Trophoblast cell (in vitro differentiated cells and primary cell): ENCODE data around the gene HHAT.
A peak's percentile ranks its signal among the peaks of the same experiment; 100 is the strongest.

ENCODE experiments used
- DNase-seq, 2 donors: peaks; one replicate each; pipeline ENCODE4 v3.0.0-alpha.2; 2016
- H2AFZ ChIP-seq: 2 replicates; pipeline ENCODE4 v1.6.1; 2013; ENCODE audit warnings: low read length, moderate library complexity, mild to moderate bottlenecking; ENCODE audit not compliant: insufficient read depth, poor library complexity
- H2AK5ac ChIP-seq: 2 replicates; pipeline ENCODE4 v1.6.1; 2013; ENCODE audit warnings: mild to moderate bottlenecking, low read length
- H2BK120ac ChIP-seq: 2 replicates; pipeline ENCODE4 v1.6.1; 2013; ENCODE audit warnings: low read length, mild to moderate bottlenecking, moderate library complexity; ENCODE audit not compliant: insufficient read depth, poor library complexity
- H2BK12ac ChIP-seq: 2 replicates; pipeline ENCODE4 v1.6.1; 2013; ENCODE audit warnings: mild to moderate bottlenecking, low read length, moderate library complexity
- H2BK5ac ChIP-seq: 2 replicates; pipeline ENCODE4 v1.6.1; 2013; ENCODE audit warnings: low read length, low read depth, moderate library complexity, mild to moderate bottlenecking; ENCODE audit not compliant: poor library complexity
- H3K14ac ChIP-seq: 2 replicates; pipeline ENCODE4 v1.6.1; 2013; ENCODE audit warnings: mild to moderate bottlenecking, low read length
- H3K18ac ChIP-seq: 2 replicates; pipeline ENCODE4 v1.6.1; 2013; ENCODE audit warnings: mild to moderate bottlenecking, low read length
- H3K23ac ChIP-seq: 2 replicates; pipeline ENCODE4 v1.6.1; 2013; ENCODE audit warnings: low read length
- H3K27ac ChIP-seq: 2 replicates; pipeline ENCODE4 v1.5.1; 2013; ENCODE audit warnings: low read depth, mild to moderate bottlenecking, inconsistent platforms, low read length, moderate library complexity
- H3K27me3 ChIP-seq: 2 replicates; pipeline ENCODE4 v1.6.1; 2013; ENCODE audit warnings: inconsistent platforms, mild to moderate bottlenecking, low read length, moderate library complexity; ENCODE audit not compliant: insufficient read depth
- H3K36me3 ChIP-seq, 2 experiments: 1 replicate in 1 of 2; 2 replicates in 1 of 2; pipeline ENCODE4 v1.6.1; 2013; ENCODE audit warnings: low read length in 2 of 2, mild to moderate bottlenecking in 2 of 2, moderate library complexity in 1 of 2; ENCODE audit not compliant: insufficient read depth in 2 of 2, control insufficient read depth in 1 of 2
- H3K4ac ChIP-seq: 2 replicates; pipeline ENCODE4 v1.6.1; 2013; ENCODE audit warnings: low read depth, mild to moderate bottlenecking, low read length, moderate library complexity
- H3K4me1 ChIP-seq, 2 experiments: 1 replicate in 1 of 2; 2 replicates in 1 of 2; pipeline ENCODE4 v1.6.1; 2013; ENCODE audit warnings: low read length in 2 of 2, mild to moderate bottlenecking in 2 of 2, moderate library complexity in 1 of 2; ENCODE audit not compliant: insufficient read depth in 2 of 2, control insufficient read depth in 1 of 2
- H3K4me2 ChIP-seq: 2 replicates; pipeline ENCODE4 v1.6.1; 2013; ENCODE audit warnings: inconsistent platforms, mild to moderate bottlenecking, low read length, moderate library complexity
- H3K4me3 ChIP-seq: 2 replicates; pipeline ENCODE4 v1.5.1; 2013; ENCODE audit warnings: mild to moderate bottlenecking, low read depth, low read length, inconsistent platforms
- H3K79me1 ChIP-seq: one replicate; pipeline ENCODE4 v1.6.1; 2013; ENCODE audit warnings: low read length
- H3K79me2 ChIP-seq: 2 replicates; pipeline ENCODE4 v1.6.1; 2013; ENCODE audit warnings: low read length, mild to moderate bottlenecking; ENCODE audit not compliant: control insufficient read depth, insufficient read depth, poor library complexity
- H3K9ac ChIP-seq: 2 replicates; pipeline ENCODE4 v1.6.1; 2013; ENCODE audit warnings: mild to moderate bottlenecking, low read length
- H3K9me3 ChIP-seq: 2 replicates; pipeline ENCODE4 v1.6.1; 2013; ENCODE audit warnings: low read depth, mild to moderate bottlenecking, control low read depth, inconsistent platforms, low read length; ENCODE audit not compliant: insufficient read depth
- H4K12ac ChIP-seq: 2 replicates; pipeline ENCODE4 v1.6.1; 2013; ENCODE audit warnings: low read depth, mild to moderate bottlenecking, low read length, moderate library complexity
- H4K8ac ChIP-seq: 2 replicates; pipeline ENCODE4 v1.6.1; 2013; ENCODE audit warnings: low read depth, mild to moderate bottlenecking, low read length, moderate library complexity
- H4K91ac ChIP-seq: one replicate; pipeline ENCODE4 v1.6.1; 2013; ENCODE audit warnings: low read depth, mild to moderate bottlenecking, low read length, moderate library complexity
- WGBS: extraction: QIAGEN DNeasy Blood & Tissue Kit; methylation state at CpG from one replicate; pipeline ENCODE4 v1.1.7; 2013; ENCODE audit warnings: missing lambda C conversion rate; ENCODE audit not compliant: insufficient read length, insufficient coverage; ENCODE audit errors: extremely low coverage; 5-methylcytosine and 5-hydroxymethylcytosine counted together

HHAT gene

DNA sequence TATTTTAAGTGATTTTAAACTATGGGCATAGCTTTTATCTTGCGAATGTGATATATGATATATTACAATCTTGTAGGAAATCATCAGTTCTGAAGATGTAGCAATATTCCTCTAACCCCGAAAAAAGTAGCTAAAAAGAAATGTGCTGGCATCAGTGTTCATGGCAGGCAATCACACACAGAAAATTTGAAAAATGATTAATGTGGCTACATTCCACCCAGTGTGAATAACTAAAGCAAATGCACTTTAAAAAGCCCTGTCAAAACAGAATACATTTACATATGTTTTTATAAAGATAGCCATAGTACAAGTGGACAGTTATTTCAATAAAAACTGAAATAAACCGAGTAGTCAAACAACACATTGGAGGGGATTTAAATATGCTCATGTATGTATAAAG is 260.2 kb downstream of the HHAT start:
- Histone ChIP-seq H3K4me3 (no peak overlapping the region), H3K79me2 (no peaks in the 10 kb centered on the region)

GRCh38 chr1:210591214-210591613 is 262.5 kb downstream of the HHAT start:
- Histone ChIP-seq H3K9me3 (peaks cover 5% of the 10 kb centered on the region), H3K23ac (no peak overlapping the region), H3K4ac (no peak overlapping the region), H2BK120ac (no peak overlapping the region), H3K27me3 (no peaks in the 10 kb centered on the region), H3K27ac (no peak overlapping the region), H4K91ac (no peak overlapping the region), H4K12ac (no peak overlapping the region), H2BK5ac (no peak overlapping the region), H2AFZ (no peak overlapping the region), H4K8ac (no peak overlapping the region), H2BK12ac (no peak overlapping the region), H3K79me2 (no peaks in the 10 kb centered on the region), H2AK5ac (no peak overlapping the region), H3K36me3 (no peaks in the 10 kb centered on the region), H3K4me2 (no peak overlapping the region), H3K4me3 (no peak overlapping the region), H3K18ac (no peak overlapping the region), H3K4me1 (no peaks in the 10 kb centered on the region), H3K14ac (no peak overlapping the region), H3K79me1 (no peaks in the 10 kb centered on the region), H3K9ac (no peak overlapping the region)
- no peak for DNase-seq
- no CpG with 5 or more reads among the region's 1 CpG for WGBS

More for the DNA sequence above, 260.2 kb downstream of the HHAT start:
- Histone ChIP-seq H2AK5ac (no peak overlapping the region), H3K36me3 (no peaks in the 10 kb centered on the region), H3K9me3 (peaks cover 5% of the 10 kb centered on the region), H2BK12ac (no peak overlapping the region), H3K4ac (no peak overlapping the region), H3K18ac (no peak overlapping the region), H2AFZ (no peak overlapping the region), H4K91ac (no peak overlapping the region), H3K27ac (no peak overlapping the region), H3K4me1 (no peaks in the 10 kb centered on the region), H3K23ac (no peak overlapping the region), H4K8ac (no peak overlapping the region), H2BK120ac (no peak overlapping the region), H3K9ac (no peak overlapping the region), H3K79me1 (peaks cover 1% of the 10 kb centered on the region), H3K14ac (no peak overlapping the region), H2BK5ac (no peak overlapping the region), H3K27me3 (no peaks in the 10 kb centered on the region), H4K12ac (no peak overlapping the region), H3K4me2 (no peak overlapping the region)
- WGBS: no CpG with 5 or more reads among the region's 3 CpGs
- DNase-seq: no peak

- H3K4me3 ChIP-seq: no peak overlapping the region
- no peak overlapping the region for H3K9ac ChIP-seq
- no peak overlapping the region for H4K91ac ChIP-seq
- no peak overlapping the region for H2BK120ac ChIP-seq
- peaks cover 6% of the 10 kb centered on the region for H3K79me2 ChIP-seq
- DNase-seq: no peak
- no peak overlapping the region for H3K18ac ChIP-seq
- no peaks in the 10 kb centered on the region for H3K36me3 ChIP-seq
- no peak overlapping the region for H3K4ac ChIP-seq
- H3K23ac ChIP-seq: no peak overlapping the region
- H3K14ac ChIP-seq: no peak overlapping the region
- no peak overlapping the region for H2BK12ac ChIP-seq
- H3K79me1 ChIP-seq: peaks cover 11% of the 10 kb centered on the region
- H4K8ac ChIP-seq: no peak overlapping the region
- H3K4me1 ChIP-seq: peaks cover 16 to 20% of the 10 kb centered on the region in 2 experiments
- no peak overlapping the region for H3K4me2 ChIP-seq
- no peak overlapping the region for H4K12ac ChIP-seq
- WGBS: no CpG with 5 or more reads among the region's 3 CpGs
- no peak overlapping the region for H2AK5ac ChIP-seq
- no peak overlapping the region for H2BK5ac ChIP-seq
- no peak overlapping the region for H3K27ac ChIP-seq
- H3K27me3 ChIP-seq: no peaks in the 10 kb centered on the region
- H3K9me3 ChIP-seq: no peaks in the 10 kb centered on the region
- H2AFZ ChIP-seq: no peak overlapping the region
Observed at GRCh38 chr1:210594605-210595004, 265.9 kb downstream of the HHAT start.

GRCh38 chr1:210596641-210597040 is 267.9 kb downstream of the HHAT start:
- peaks cover 11% of the 10 kb centered on the region for H3K79me1 ChIP-seq
- no peak overlapping the region for H4K12ac ChIP-seq
- H4K91ac ChIP-seq: no peak overlapping the region
- no peak overlapping the region for H2AFZ ChIP-seq
- H2AK5ac ChIP-seq: no peak overlapping the region
- H3K14ac ChIP-seq: no peak overlapping the region
- H3K27ac ChIP-seq: peak overlapping the region; percentile 91
- H2BK120ac ChIP-seq: peak overlapping the region; percentile 96
- H3K4me1 ChIP-seq: peaks cover 16 to 22% of the 10 kb centered on the region in 2 experiments
- no peak overlapping the region for H3K4me2 ChIP-seq
- H3K36me3 ChIP-seq: no peaks in the 10 kb centered on the region
- H3K79me2 ChIP-seq: peaks cover 6% of the 10 kb centered on the region
- H4K8ac ChIP-seq: no peak overlapping the region
- no peak overlapping the region for H3K23ac ChIP-seq
- no peak overlapping the region for H3K18ac ChIP-seq
- DNase-seq: peak in 1 of 2 donors; percentile 51
- no peak overlapping the region for H3K4ac ChIP-seq
- peak overlapping the region; percentile 90 for H2BK5ac ChIP-seq
- WGBS: no CpG with 5 or more reads among the region's 2 CpGs
- H3K27me3 ChIP-seq: no peaks in the 10 kb centered on the region
- H2BK12ac ChIP-seq: peak overlapping the region; percentile 91
- H3K4me3 ChIP-seq: no peak overlapping the region
- no peaks in the 10 kb centered on the region for H3K9me3 ChIP-seq
- no peak overlapping the region for H3K9ac ChIP-seq
